ENCODE results near the gene VSTM4. TPM values are rescaled to one million over a fixed set of nuclear protein-coding genes. Genes with fewer than 3 reads are reported as not detected.

The VSTM4 gene
- total and polyA plus RNA-seq, 2 of the 4 experiments (the other 2 are of a cell fraction) = 2.4 to 2.9 TPM

GRCh38 chr10:49114718-49115014 is 656 bp downstream of the VSTM4 start (continued):
- TF ChIP-seq USF2 (IDR thresholded peaks at IDR 0.05; ENCODE audit: low read depth, low read length) (no peak), FOS (IDR thresholded peaks at IDR 0.05; ENCODE audit: low read depth, low read length) (no peak), MXI1 (IDR thresholded peaks at IDR 0.05; ENCODE audit: borderline replicate concordance, low read depth, low read length) (no peak)

GRCh38 chr10:49113741-49114141 is 1.6 kb downstream of the VSTM4 start:
- Histone ChIP-seq H2AK5ac (ENCODE audit: low read depth, low read length) (0 out of 2 replicates have a peak overlapping the region, but pooled peaks have one; percentile 53), H3K56ac (ENCODE audit: extremely low read depth, insufficient read depth, low read length) (no peak overlapping the region; the same call in 1 of the 2 replicates), H3K27me3 (ENCODE audit: control insufficient read depth, insufficient read depth, low read length) (no peaks in the 10 kb centered on the region; the same call in 1 of the 2 replicates), H4K8ac (ENCODE audit: low read depth in 2 of 2, low read length in 2 of 2) (no peak overlapping the region), H2AFZ (replicated peaks; ENCODE audit: low read length, poor library complexity) (no peak overlapping the region), H3K23ac (ENCODE audit: low read depth, low read length) (peak overlapping the region; percentile 51), H3K18ac (ENCODE audit: low read depth, low read length) (no peak overlapping the region), H2BK15ac (ENCODE audit: low read depth, low read length) (no peak overlapping the region), H2BK120ac (ENCODE audit: low read depth, low read length) (no peak overlapping the region), H2BK5ac (ENCODE audit: low read depth, low read length, poor library complexity, severe bottlenecking) (no peak overlapping the region), H3K4me2 (ENCODE audit: low read depth, low read length) (peak overlapping the region; percentile 50; the same call in 1 of the 2 replicates), H3K4me1 (ENCODE audit: control insufficient read depth, insufficient read depth, low read length) (peaks cover 22% of the 10 kb centered on the region; the same call in 1 of the 2 replicates), H4K5ac (ENCODE audit: low read depth, low read length) (no peak overlapping the region), H3K36me3 (ENCODE audit: control insufficient read depth, insufficient read depth, low read length) (no peaks in the 10 kb centered on the region; the same call in 1 of the 2 replicates), H3K79me1 (ENCODE audit: low read depth in 1 of 2, low read length in 2 of 2) (peaks cover 0 to 52% of the 10 kb centered on the region in 2 experiments; a peak in 3 of 4 replicates), H4K91ac (ENCODE audit: insufficient read depth, low read depth, low read length) (no peak overlapping the region), H3K4me3 (ENCODE audit: insufficient read depth, low read depth, low read length) (no peak overlapping the region), H3K9ac (ENCODE audit: low read depth, low read length) (no peak overlapping the region), H3K4ac (ENCODE audit: low read depth, low read length) (no peak overlapping the region; the same call in 1 of the 2 replicates), H2BK20ac (ENCODE audit: low read depth, low read length) (no peak overlapping the region), H3K9me1 (ENCODE audit: insufficient read depth, low read length) (peaks cover 4% of the 10 kb centered on the region; the same call in 1 of the 2 replicates), H2AK9ac (replicated peaks; ENCODE audit: low read depth, low read length, poor library complexity) (peak overlapping the region; percentile 22), H3K27ac (ENCODE audit: insufficient read depth, low read length) (no peak overlapping the region), H4K20me1 (ENCODE audit: insufficient read depth, low read length) (peaks cover 6% of the 10 kb centered on the region; the same call in 1 of the 2 replicates), H3K9me3 (ENCODE audit: control insufficient read depth, insufficient read depth, low read length) (no peaks in the 10 kb centered on the region), H3K14ac (replicated peaks; ENCODE audit: low read depth, low read length) (0 out of 2 replicates have a peak overlapping the region, but pooled peaks have one; percentile 21)
- intact Hi-C loops (cut with micrococcal nuclease) = loop anchor here (2.0 to 10.0 kb wide), 2 partner anchors 133 to 181 kb away; partner anchors contain the start of gene C10orf71
- POLR2A ChIA-PET (ENCODE audit: unreplicated experiment) = no interaction called here
- DNase-seq (peak; percentile 47), ATAC-seq (ENCODE audit: low read depth) (no peak)
- in situ Hi-C loops (cut with MboI; ENCODE audit: low sequenced_read_pairs) = no loop called here
- CTCF ChIA-PET = interaction anchor here (0.6 to 2.1 kb wide), 2 partner anchors 48 to 438 kb away, joined by 3 to 5 read pairs; no protein-coding TSS in a partner anchor
- TF ChIP-seq MAFK (IDR thresholded peaks at IDR 0.05; ENCODE audit: low read depth, low read length) (no peak), CTCF (conservative IDR thresholded peaks at IDR 0.05; ENCODE audit: low read depth, low read length) (no peak), FOS (IDR thresholded peaks at IDR 0.05; ENCODE audit: low read depth, low read length) (no peak), SMC3 (IDR thresholded peaks at IDR 0.05; ENCODE audit: low read depth, low read length) (no peak), POLR2A (IDR thresholded peaks at IDR 0.05; ENCODE audit: low read depth, low read length) (no peak), RFX5 (IDR thresholded peaks at IDR 0.05; ENCODE audit: low read depth, low read length) (no peak), CEBPB (IDR thresholded peaks at IDR 0.05; ENCODE audit: low read depth, low read length) (no peak), ELK1 (IDR thresholded peaks at IDR 0.05; ENCODE audit: borderline replicate concordance, low read depth, low read length) (no peak)
- dilution Hi-C loops (cut with HindIII; ENCODE audit: low sequenced_read_pairs, unreplicated experiment) = no loop called here
- no TSS peak for BruUV-seq (replicated peaks)
- 75% methylated on average over 1 of the region's 3 CpGs; no CpG with 5 or more reads in 1 of the 2 experiments for WGBS, 2 experiments (ENCODE audit: extremely low coverage in 2 of 2, insufficient read length in 1 of 2)
